Thymus (tissue), 14 donors: ENCODE measurements around the gene MAFG. TPM values are rescaled to one million over a fixed set of nuclear protein-coding genes. Genes with fewer than 3 reads are reported as not detected.
A peak's percentile ranks its signal among the peaks of the same experiment; 100 is the strongest.

Source experiments
- DNase-seq, 9 donors: peaks; one replicate each; pipeline ENCODE4 v3.0.0-alpha.2; 2013; ENCODE audit warnings: low spot score in 9 of 9, low read depth in 6 of 9, missing footprints in 1 of 9
- H3K27ac ChIP-seq, 2 donors: one replicate each; pipeline ENCODE4 v1.5.1; 2013; ENCODE audit warnings: control low read depth in 1 of 2, low read depth in 1 of 2, low read length in 1 of 2, mild to moderate bottlenecking in 1 of 2, moderate library complexity in 1 of 2
- H3K27me3 ChIP-seq, 2 donors: one replicate each; pipeline ENCODE4 v1.5.1; 2013; ENCODE audit warnings: low read length in 1 of 2; ENCODE audit not compliant: control insufficient read depth in 2 of 2, insufficient read depth in 1 of 2
- H3K36me3 ChIP-seq, 2 donors: one replicate each; pipeline ENCODE4 v1.5.1; 2013; ENCODE audit warnings: low read length in 1 of 2, mild to moderate bottlenecking in 1 of 2, moderate library complexity in 1 of 2; ENCODE audit not compliant: control insufficient read depth in 2 of 2, insufficient read depth in 2 of 2
- H3K4me1 ChIP-seq, 2 donors: one replicate each; pipeline ENCODE4 v1.5.1; 2013; ENCODE audit warnings: low read length in 2 of 2; ENCODE audit not compliant: control insufficient read depth in 2 of 2, insufficient read depth in 2 of 2
- H3K4me3 ChIP-seq, 2 donors: one replicate each; pipeline ENCODE4 v1.5.1; 2013; ENCODE audit warnings: low read length in 2 of 2, control low read depth in 1 of 2, mild to moderate bottlenecking in 1 of 2
- H3K9me3 ChIP-seq, 2 donors: one replicate each; pipeline ENCODE4 v1.5.1; 2013; ENCODE audit warnings: low read length in 1 of 2, mild to moderate bottlenecking in 1 of 2; ENCODE audit not compliant: control insufficient read depth in 2 of 2, insufficient read depth in 1 of 2
- WGBS: extraction: QIAGEN DNeasy Blood & Tissue Kit; methylation state at CpG from one replicate; pipeline ENCODE4 v1.1.7; 2013; 5-methylcytosine and 5-hydroxymethylcytosine counted together
- long read RNA-seq, 10 donors: transcript quantifications; one replicate each; lab custom pipeline, GENCODE V29; 2026
- polyA plus RNA-seq: library from polyadenylated mRNA; stranded (reverse); fragments of 200-250 nt; gene quantifications from one replicate; pipeline ENCODE4 v1.2.3, GENCODE V29; 2013
- total RNA-seq: library from RNA; stranded (reverse); fragments of 120-200 nt; gene quantifications from one replicate; pipeline ENCODE4 v1.2.4, GENCODE V29; 2013
- donor health status: healthy.

Gene MAFG
- total RNA-seq (6.0 TPM), polyA plus RNA-seq (7.3 TPM)
- long read RNA-seq, donor 1 = 0 reads
- long read RNA-seq, donor 2, full-length matches to known transcripts = 16 of 16 reads
- long read RNA-seq, donor 2, partial matches to known transcripts = 0 of 16 reads
- long read RNA-seq, donor 2, other reads (novel, unspliced or antisense) = 0 of 16 reads
- long read RNA-seq, donor 3, full-length matches to known transcripts = 8 of 8 reads
- long read RNA-seq, donor 3, partial matches to known transcripts = 0 of 8 reads
- long read RNA-seq, donor 3, other reads (novel, unspliced or antisense) = 0 of 8 reads
- long read RNA-seq, donor 4, full-length matches to known transcripts = 2 of 2 reads
- long read RNA-seq, donor 4, partial matches to known transcripts = 0 of 2 reads
- long read RNA-seq, donor 4, other reads (novel, unspliced or antisense) = 0 of 2 reads
- long read RNA-seq, donor 5, full-length matches to known transcripts = 7 of 7 reads
- long read RNA-seq, donor 5, partial matches to known transcripts = 0 of 7 reads
- long read RNA-seq, donor 5, other reads (novel, unspliced or antisense) = 0 of 7 reads
- long read RNA-seq, donor 6, full-length matches to known transcripts = 3 of 3 reads
- long read RNA-seq, donor 6, partial matches to known transcripts = 0 of 3 reads
- long read RNA-seq, donor 6, other reads (novel, unspliced or antisense) = 0 of 3 reads
- long read RNA-seq, donor 7, full-length matches to known transcripts = 2 of 2 reads
- long read RNA-seq, donor 7, partial matches to known transcripts = 0 of 2 reads
- long read RNA-seq, donor 7, other reads (novel, unspliced or antisense) = 0 of 2 reads
- long read RNA-seq, donor 8, full-length matches to known transcripts = 3 of 3 reads
- long read RNA-seq, donor 8, partial matches to known transcripts = 0 of 3 reads
- long read RNA-seq, donor 8, other reads (novel, unspliced or antisense) = 0 of 3 reads
- long read RNA-seq, donor 9, full-length matches to known transcripts = 3 of 3 reads
- long read RNA-seq, donor 9, partial matches to known transcripts = 0 of 3 reads
- long read RNA-seq, donor 9, other reads (novel, unspliced or antisense) = 0 of 3 reads
- long read RNA-seq, donor 10, full-length matches to known transcripts = 3 of 3 reads
- long read RNA-seq, donor 10, partial matches to known transcripts = 0 of 3 reads
- long read RNA-seq, donor 10, other reads (novel, unspliced or antisense) = 0 of 3 reads

GRCh38 chr17:81927653-81928543 lies at the start of gene MAFG:
Gene MAFG, minus strand, starts transcription at chr17:81927735. Its CDS starts 4,550 bp downstream, at chr17:81923185.
- peak within 1 kb of the TSS; percentile 59 to 92 for H3K4me3 ChIP-seq
- 1% methylated on average over 98 of the region's 98 CpGs for WGBS
- peaks cover 0 to 8% of the 10 kb centered on the region in 2 donors for H3K9me3 ChIP-seq
- peaks cover under 1% of the 10 kb centered on the region in 2 donors for H3K36me3 ChIP-seq
- H3K27me3 ChIP-seq = peaks cover 20 to 55% of the 10 kb centered on the region in 2 donors
- peak; percentile 65 to 97 (median 91) for DNase-seq
- H3K4me1 ChIP-seq = peaks cover 35 to 54% of the 10 kb centered on the region in 2 donors
- peak within 1 kb of the TSS; percentile 76 to 78 for H3K27ac ChIP-seq

- H3K9me3 ChIP-seq = peaks cover 0 to 21% of the 10 kb centered on the region in 2 donors
- 28% methylated on average over 30 of the region's 30 CpGs for WGBS
- H3K27ac ChIP-seq = peak overlapping the region in 1 of 2 donors; percentile 81
- H3K4me1 ChIP-seq = peaks cover 11 to 34% of the 10 kb centered on the region in 2 donors
- peaks cover 0 to 6% of the 10 kb centered on the region in 2 donors for H3K36me3 ChIP-seq
- peak overlapping the region; percentile 69 to 92 for H3K4me3 ChIP-seq
- H3K27me3 ChIP-seq = peaks cover 5 to 17% of the 10 kb centered on the region in 2 donors
- DNase-seq = no peak
Observed at GRCh38 chr17:81976332-81977210, 49.0 kb upstream of the MAFG start.

- Histone ChIP-seq H3K27me3 (peaks cover 5 to 15% of the 10 kb centered on the region in 2 donors), H3K4me1 (peaks cover 11 to 28% of the 10 kb centered on the region in 2 donors), H3K9me3 (peaks cover 0 to 21% of the 10 kb centered on the region in 2 donors), H3K27ac (no peak overlapping the region), H3K36me3 (no peaks in the 10 kb centered on the region), H3K4me3 (no peak overlapping the region)
- DNase-seq = no peak
Observed at GRCh38 chr17:81973432-81973831, 45.9 kb upstream of the MAFG start.

- no peak for DNase-seq
- Histone ChIP-seq H3K9me3 (peaks cover 0 to 16% of the 10 kb centered on the region in 2 donors), H3K36me3 (no peaks in the 10 kb centered on the region), H3K27ac (no peak overlapping the region), H3K4me3 (no peak overlapping the region), H3K27me3 (peaks cover 7 to 36% of the 10 kb centered on the region in 2 donors), H3K4me1 (peaks cover 23 to 40% of the 10 kb centered on the region in 2 donors)
- WGBS = 92% methylated on average over 12 of the region's 12 CpGs
Observed at GRCh38 chr17:81968850-81969812, 41.6 kb upstream of the MAFG start.

- H3K4me3 ChIP-seq = no peak overlapping the region
- 83% methylated on average over 7 of the region's 7 CpGs for WGBS
Observed at GRCh38 chr17:81968396-81968745, 40.8 kb upstream of the MAFG start.

GRCh38 chr17:81967533-81968395 lies 40.2 kb upstream of the MAFG start:
- Histone ChIP-seq H3K4me3 (peak overlapping the region; percentile 47 to 49), H3K27me3 (peaks cover 18 to 50% of the 10 kb centered on the region in 2 donors), H3K36me3 (no peaks in the 10 kb centered on the region), H3K9me3 (peaks cover 0 to 3% of the 10 kb centered on the region in 2 donors), H3K27ac (peak overlapping the region; percentile 55 to 89), H3K4me1 (peaks cover 23 to 40% of the 10 kb centered on the region in 2 donors)
- DNase-seq = peak in 8 of 9 donors; percentile 82 to 96 (median 90)
- 17% methylated on average over 36 of the region's 36 CpGs for WGBS

More at GRCh38 chr17:81968396-81968745, 40.8 kb upstream of the MAFG start:
- no peaks in the 10 kb centered on the region for H3K36me3 ChIP-seq
- H3K4me1 ChIP-seq = peaks cover 23 to 40% of the 10 kb centered on the region in 2 donors
- no peak for DNase-seq
- peaks cover 0 to 9% of the 10 kb centered on the region in 2 donors for H3K9me3 ChIP-seq
- H3K27ac ChIP-seq = peak overlapping the region in 1 of 2 donors; percentile 33
- H3K27me3 ChIP-seq = peaks cover 13 to 44% of the 10 kb centered on the region in 2 donors
